Stimulated activated memory B cell treated with anti-CD40 and anti-IgM and Interleukin-4, amounts not matched to agents 10 μg/mL and 1 μg/mL and 100 μg/mL, for 72 hours (primary cell): ENCODE data around the gene MCIDAS.

ENCODE experiments used
- ATAC-seq: fragments of 150-1000 bp; cut with Tn5 transposase; 2 replicates; pipeline ENCODE4 v1.10.0; 2021
- H3K27ac Mint-ChIP-seq: one replicate; pipeline ENCODE4 v1.8.0; 2022; ENCODE audit warnings: mild to moderate bottlenecking, mixed read lengths
- H3K27me3 Mint-ChIP-seq: one replicate; pipeline ENCODE4 v1.8.0; 2022; ENCODE audit warnings: mixed read lengths
- H3K36me3 Mint-ChIP-seq: one replicate; pipeline ENCODE4 v1.8.0; 2022; ENCODE audit warnings: mixed read lengths
- H3K4me1 Mint-ChIP-seq: one replicate; pipeline ENCODE4 v1.8.0; 2022; ENCODE audit warnings: mixed read lengths
- H3K4me3 Mint-ChIP-seq: one replicate; pipeline ENCODE4 v1.8.0; 2022; ENCODE audit warnings: mild to moderate bottlenecking, moderate library complexity, mixed read lengths
- H3K9me3 Mint-ChIP-seq: one replicate; pipeline ENCODE4 v1.8.0; 2022; ENCODE audit warnings: mixed read lengths

MCIDAS gene

DNA sequence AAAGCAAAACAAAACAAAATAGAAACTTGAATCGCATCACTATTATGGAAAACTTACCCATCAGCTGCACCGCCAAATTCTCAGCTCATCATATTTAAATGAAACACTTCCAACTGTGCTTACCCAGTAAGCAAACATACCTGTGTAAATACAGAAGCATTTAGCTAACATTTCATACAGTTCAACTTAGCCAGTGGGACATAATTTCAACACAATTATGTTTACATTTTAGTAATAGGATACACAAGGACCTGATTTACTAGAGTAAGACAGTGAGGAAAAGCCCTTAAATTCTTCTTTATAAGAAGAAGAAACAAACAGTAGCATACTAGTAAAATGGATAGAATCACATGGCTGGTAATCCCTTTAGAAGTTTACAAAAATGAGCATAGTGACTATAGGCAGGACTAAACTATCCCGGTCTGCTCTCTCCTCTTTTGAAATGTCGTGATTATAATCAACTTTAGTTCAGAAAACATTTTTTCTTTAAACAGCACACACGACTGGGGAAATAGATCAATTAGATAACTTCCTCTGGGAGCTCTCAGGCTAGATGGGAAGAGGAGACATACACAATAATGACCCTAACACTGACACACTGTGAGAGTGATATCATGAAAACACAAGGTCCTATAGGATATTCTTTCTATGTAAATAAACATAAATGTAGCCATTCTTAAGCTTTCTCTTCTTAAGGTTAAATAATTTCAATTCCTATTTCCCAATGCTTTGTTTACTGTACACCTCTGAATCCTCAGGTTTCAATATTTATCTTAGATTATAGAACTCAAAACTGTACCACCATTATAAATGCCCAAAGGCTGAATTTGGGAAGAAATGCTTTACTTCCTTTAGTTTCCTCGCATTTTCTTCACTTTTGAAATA lies 38.2 kb downstream of the MCIDAS start:
- ATAC-seq: no peak
- no peak overlapping the region for H3K4me3 Mint-ChIP-seq
- H3K27ac Mint-ChIP-seq: no peak overlapping the region
- H3K4me1 Mint-ChIP-seq: no peaks in the 10 kb centered on the region
- H3K36me3 Mint-ChIP-seq: no peaks in the 10 kb centered on the region
- H3K27me3 Mint-ChIP-seq: peaks cover 66% of the 10 kb centered on the region
- H3K9me3 Mint-ChIP-seq: no peaks in the 10 kb centered on the region

DNA sequence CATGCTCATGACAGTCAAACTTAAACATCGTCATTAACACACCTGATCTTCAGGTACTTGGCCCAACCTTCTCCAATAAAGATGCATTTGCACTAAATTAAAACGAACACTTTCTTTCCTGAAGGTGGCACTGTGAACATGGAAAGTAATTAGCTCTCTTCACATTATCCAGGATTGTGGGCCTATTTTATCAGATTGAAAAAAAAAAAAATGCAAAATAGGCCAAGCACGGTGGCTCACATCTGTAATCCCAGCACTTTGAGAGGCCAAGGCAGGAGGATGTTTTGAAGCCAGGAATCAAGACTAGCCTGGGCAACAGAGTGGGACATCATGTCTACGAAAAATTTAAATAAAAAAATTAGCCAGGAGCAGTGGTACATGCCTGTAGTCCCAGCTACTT lies 39.7 kb downstream of the MCIDAS start:
- H3K36me3 Mint-ChIP-seq: no peaks in the 10 kb centered on the region
- H3K27me3 Mint-ChIP-seq: peaks cover 53% of the 10 kb centered on the region
- ATAC-seq: no peak
- no peaks in the 10 kb centered on the region for H3K9me3 Mint-ChIP-seq
- H3K4me3 Mint-ChIP-seq: no peak overlapping the region
- no peaks in the 10 kb centered on the region for H3K4me1 Mint-ChIP-seq
- no peak overlapping the region for H3K27ac Mint-ChIP-seq

DNA sequence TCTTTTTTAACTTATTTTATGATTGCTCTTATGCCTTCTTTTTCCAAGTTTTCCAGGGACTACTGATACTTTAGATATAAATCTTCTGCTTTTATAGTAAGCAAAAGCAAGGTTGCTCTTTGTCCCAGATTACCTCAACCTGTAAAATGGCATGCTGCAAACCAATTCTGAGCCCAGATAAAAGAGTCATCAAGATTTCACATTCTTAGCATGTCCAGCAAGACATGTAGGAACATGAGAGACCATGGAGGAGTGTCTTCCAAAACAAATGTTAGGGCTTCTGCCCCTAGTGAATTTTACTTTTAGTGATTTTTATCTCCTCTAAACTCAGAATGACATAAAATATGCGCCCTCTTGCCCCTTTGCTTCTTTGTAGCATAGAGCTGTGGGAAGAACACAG lies 47.1 kb downstream of the MCIDAS start:
- ATAC-seq: no peak
- H3K9me3 Mint-ChIP-seq: peaks cover 9% of the 10 kb centered on the region
- no peaks in the 10 kb centered on the region for H3K36me3 Mint-ChIP-seq
- H3K27me3 Mint-ChIP-seq: peaks cover 51% of the 10 kb centered on the region
- H3K4me1 Mint-ChIP-seq: peaks cover 17% of the 10 kb centered on the region
- H3K27ac Mint-ChIP-seq: no peak overlapping the region
- no peak overlapping the region for H3K4me3 Mint-ChIP-seq

DNA sequence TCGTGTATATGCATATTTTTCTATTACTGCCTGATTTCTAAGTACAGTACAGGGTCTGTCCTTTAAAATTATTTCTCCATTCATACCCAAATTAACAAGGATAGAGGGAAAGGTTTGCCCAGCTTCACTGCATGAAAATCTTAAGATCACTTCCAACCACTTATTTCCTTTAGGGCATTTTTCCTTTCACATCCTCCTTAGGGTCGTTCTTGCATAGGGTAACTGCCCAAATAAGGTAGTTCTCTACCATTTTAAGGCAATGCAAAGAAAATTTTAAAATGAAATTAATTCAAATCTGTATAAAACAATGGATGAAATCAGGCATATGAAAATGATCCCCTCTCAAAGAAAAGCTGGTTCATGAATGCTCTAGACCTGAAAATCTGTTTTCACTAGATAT lies 50.0 kb downstream of the MCIDAS start:
- Mint-ChIP-seq H3K27ac (no peak overlapping the region), H3K36me3 (no peaks in the 10 kb centered on the region), H3K27me3 (peaks cover 62% of the 10 kb centered on the region), H3K4me3 (no peak overlapping the region), H3K4me1 (peaks cover 36% of the 10 kb centered on the region), H3K9me3 (peaks cover 9% of the 10 kb centered on the region)
- no peak for ATAC-seq

DNA sequence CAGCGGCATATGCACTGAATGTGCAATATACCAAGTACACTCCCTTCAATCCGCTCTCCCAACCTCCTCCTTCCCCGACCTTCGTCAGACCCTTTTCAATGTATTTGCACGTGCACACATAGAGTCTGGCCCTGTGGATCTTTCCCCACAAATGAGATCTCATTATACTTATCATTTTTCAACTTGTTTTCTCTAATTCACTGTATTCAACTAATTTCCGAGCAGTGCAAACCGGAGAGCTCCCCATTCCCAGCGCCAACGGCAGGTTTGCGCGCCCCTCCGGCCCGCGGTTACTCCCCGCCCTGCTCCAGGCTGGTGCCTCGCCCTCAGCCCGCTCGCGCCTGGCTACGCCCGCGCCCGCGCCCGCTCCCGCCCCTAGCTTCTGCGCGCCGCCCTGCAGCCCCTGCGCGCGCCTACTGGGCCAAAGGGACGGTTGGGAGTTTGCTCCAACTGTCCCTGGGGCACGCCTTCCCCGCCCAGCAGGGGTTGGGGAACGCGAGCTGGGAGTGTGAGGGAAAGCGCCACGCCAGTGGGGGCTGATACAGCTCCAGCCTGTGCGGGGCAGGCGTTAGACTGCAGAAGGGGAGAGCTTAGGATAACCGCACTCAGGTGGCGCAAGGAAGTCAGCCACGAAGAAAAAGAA lies 50.8 kb downstream of the MCIDAS start:
- H3K36me3 Mint-ChIP-seq: no peaks in the 10 kb centered on the region
- peaks cover 36% of the 10 kb centered on the region for H3K4me1 Mint-ChIP-seq
- peak overlapping the region; percentile 52 for H3K4me3 Mint-ChIP-seq
- ATAC-seq: no peak
- H3K9me3 Mint-ChIP-seq: peaks cover 9% of the 10 kb centered on the region
- no peak overlapping the region for H3K27ac Mint-ChIP-seq
- H3K27me3 Mint-ChIP-seq: peaks cover 62% of the 10 kb centered on the region

DNA sequence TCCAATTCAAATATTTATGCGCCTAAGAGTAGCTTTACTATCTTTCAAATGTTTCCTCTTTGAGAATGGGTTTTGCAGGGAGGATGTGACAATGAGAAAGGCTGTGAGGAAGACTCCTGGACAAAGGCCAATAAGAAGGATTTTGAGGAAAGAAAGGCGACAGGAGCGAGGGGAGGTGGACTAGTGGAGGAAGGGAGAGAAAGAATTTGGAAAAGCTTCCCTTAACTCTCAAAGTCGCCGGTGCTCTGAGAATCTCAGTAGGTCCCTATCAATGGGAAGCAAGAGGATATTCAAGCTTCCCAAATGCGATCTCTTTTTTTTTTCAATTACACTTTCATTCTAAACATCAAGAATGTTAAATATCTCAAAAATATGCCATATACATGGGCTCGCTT lies 51.3 kb downstream of the MCIDAS start:
- no peaks in the 10 kb centered on the region for H3K36me3 Mint-ChIP-seq
- H3K27me3 Mint-ChIP-seq: peaks cover 62% of the 10 kb centered on the region
- H3K27ac Mint-ChIP-seq: no peak overlapping the region
- peaks cover 36% of the 10 kb centered on the region for H3K4me1 Mint-ChIP-seq
- no peak for ATAC-seq
- peak overlapping the region; percentile 52 for H3K4me3 Mint-ChIP-seq
- peaks cover 9% of the 10 kb centered on the region for H3K9me3 Mint-ChIP-seq

DNA sequence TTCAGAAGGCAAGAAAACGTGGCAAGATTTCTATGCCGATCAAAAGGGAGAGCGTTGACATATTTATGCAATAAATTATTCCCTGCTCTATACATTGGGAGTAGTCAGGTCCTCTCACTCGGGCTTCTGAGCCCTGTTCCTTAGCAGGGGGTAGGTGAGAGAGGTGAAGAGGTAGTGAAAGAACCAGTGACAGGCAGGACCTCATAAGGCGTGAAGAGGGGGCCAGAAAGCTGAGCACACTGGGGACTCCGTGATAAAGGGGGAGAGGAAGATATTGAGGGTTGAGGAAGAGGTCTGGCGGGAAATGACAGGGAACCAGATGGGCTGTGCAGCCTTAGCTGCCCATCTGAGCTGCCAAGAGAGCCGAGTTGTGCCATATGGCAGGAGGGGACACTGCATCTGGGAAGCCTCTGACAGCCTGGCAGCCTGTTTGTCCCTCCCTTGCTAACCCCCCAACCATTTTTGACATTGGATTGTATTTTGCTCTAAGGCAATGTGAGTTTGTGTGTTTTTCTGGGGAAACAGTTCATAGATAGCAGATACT lies 53.4 kb downstream of the MCIDAS start:
- Mint-ChIP-seq H3K4me1 (peaks cover 36% of the 10 kb centered on the region), H3K4me3 (peak overlapping the region; percentile 75), H3K36me3 (no peaks in the 10 kb centered on the region), H3K9me3 (peaks cover 9% of the 10 kb centered on the region), H3K27ac (no peak overlapping the region), H3K27me3 (peaks cover 53% of the 10 kb centered on the region)
- peak; percentile 4 for ATAC-seq

DNA sequence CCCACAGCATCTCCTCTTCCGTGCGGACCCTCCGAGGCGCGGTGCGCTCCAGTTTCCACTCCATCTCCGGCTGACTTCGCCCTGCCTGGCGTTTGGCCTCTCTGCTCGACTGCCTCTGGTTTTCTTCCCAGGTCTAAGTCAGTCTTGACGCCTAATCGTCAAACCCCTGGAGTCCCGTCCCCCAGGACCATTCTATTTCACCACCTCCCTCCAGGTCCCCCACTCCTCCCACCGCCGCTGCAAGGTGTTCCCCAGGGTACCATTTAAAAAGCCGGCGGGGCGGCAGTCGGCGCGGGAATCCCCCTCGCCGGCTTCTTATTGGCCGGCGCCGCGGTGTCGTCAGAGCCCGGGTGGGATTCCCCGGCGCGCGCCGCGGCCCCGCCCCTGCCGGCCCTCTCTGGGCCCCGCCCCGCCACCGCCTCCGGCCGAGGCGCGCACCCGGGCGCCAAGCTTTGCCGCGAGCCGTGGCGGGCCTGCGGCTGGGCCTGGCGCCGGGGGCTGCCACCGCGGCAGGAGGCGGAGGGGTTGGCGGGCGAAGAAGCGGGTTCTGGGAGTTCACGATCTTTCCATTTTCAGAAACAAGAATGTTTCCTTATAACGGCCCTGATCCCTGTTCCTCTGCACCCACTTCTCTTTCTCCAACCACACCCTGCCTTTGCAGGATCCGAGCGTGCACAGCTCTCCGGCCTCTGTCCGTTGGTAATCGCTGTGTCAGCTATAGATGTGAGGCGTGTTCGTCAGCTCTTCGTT lies 54.0 kb downstream of the MCIDAS start, which contains the start of gene CDC20B:
Gene CDC20B, minus strand, starts transcription at position 241 of the 750 bp plus-strand sequence. Its CDS starts 177 bp downstream, at position 64.
- no peaks in the 10 kb centered on the region for H3K36me3 Mint-ChIP-seq
- peaks cover 5% of the 10 kb centered on the region for H3K9me3 Mint-ChIP-seq
- peak within 1 kb of the TSS; percentile 75 for H3K4me3 Mint-ChIP-seq
- peaks cover 53% of the 10 kb centered on the region for H3K27me3 Mint-ChIP-seq
- no peak within 1 kb of the TSS for H3K27ac Mint-ChIP-seq
- peaks cover 36% of the 10 kb centered on the region for H3K4me1 Mint-ChIP-seq
- peak; percentile 94 for ATAC-seq

DNA sequence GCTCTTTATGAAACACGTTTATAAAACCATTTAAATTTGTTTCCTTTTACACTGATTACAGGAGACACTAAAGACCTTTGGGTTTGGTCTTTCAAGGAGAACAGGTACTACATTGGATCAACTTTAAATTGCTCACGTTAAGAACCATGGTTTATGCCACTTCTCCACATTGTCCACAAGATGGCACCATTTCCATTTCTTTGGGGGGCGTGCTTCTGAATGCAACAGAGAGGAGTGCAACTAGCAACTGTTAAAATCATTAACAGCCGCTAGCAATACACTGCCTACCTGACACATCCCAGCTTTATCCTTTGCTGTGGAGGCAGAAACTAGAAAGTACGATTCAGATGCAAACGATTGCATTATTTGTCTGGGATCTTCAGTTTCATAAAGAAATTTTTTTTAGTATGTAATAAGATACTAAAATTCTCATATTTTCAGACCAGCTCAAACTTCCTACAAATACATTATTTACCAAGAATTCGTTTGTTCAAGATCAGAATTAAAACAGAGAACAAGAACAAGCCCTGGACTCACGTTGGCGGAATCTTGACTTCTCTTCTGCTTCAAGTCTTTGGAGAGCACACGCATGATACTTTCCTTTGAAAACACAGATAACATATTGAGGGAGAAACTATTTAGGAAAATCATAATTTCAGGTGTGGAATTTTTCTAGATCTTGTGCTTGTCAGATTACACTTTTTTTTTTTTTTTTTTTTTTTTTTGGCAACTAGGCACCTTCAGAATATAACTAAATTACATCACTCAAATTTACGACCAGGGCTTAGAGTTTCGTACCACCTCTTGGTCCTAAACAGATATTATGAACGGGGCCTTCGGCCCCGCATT lies 54.8 kb downstream of the MCIDAS start:
- Mint-ChIP-seq H3K4me3 (peak overlapping the region; percentile 73), H3K9me3 (no peaks in the 10 kb centered on the region), H3K36me3 (no peaks in the 10 kb centered on the region), H3K27me3 (peaks cover 52% of the 10 kb centered on the region), H3K27ac (no peak overlapping the region), H3K4me1 (peaks cover 36% of the 10 kb centered on the region)
- ATAC-seq: peak; percentile 75

DNA sequence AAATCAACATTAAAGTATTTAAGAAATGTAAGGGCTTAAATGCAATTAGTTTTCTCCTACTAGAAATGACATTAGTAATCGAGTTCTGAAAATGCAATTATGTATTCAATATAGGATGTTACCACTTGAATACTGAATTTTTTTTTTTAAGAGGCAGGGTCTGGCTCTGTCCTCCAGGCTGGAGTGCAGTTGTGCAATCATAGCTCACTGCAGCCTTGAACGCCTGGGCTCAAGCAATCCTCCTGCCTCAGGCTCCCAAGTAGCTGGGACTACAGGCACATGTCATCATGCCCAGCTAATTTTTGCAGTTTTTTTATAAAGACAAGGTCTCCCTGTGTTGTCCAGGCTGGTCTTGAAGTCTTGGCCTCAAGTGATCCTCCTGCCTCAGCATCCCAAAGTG lies 55.6 kb downstream of the MCIDAS start:
- peaks cover 51% of the 10 kb centered on the region for H3K27me3 Mint-ChIP-seq
- no peaks in the 10 kb centered on the region for H3K36me3 Mint-ChIP-seq
- H3K4me3 Mint-ChIP-seq: no peak overlapping the region
- no peak overlapping the region for H3K27ac Mint-ChIP-seq
- ATAC-seq: no peak
- H3K9me3 Mint-ChIP-seq: no peaks in the 10 kb centered on the region
- peaks cover 29% of the 10 kb centered on the region for H3K4me1 Mint-ChIP-seq
